Adipose tissue (tissue), 3 donors: ENCODE results near the gene CLDN17. TPM values are rescaled to one million over a fixed set of nuclear protein-coding genes. Genes with fewer than 3 reads are reported as not detected.

ENCODE experiments used
- H3K27ac ChIP-seq: one replicate; pipeline ENCODE4 v1.5.1; 2013; ENCODE audit warnings: low read depth, low read length
- WGBS, 3 donors: extraction: QIAGEN DNeasy Blood & Tissue Kit; methylation state at CpG; one replicate each; pipeline ENCODE4 v1.1.7; 2013; 5-methylcytosine and 5-hydroxymethylcytosine counted together
- polyA plus RNA-seq, 3 donors: library from polyadenylated mRNA; stranded (reverse); fragments of 200-250 nt; gene quantifications; one replicate each; pipeline ENCODE4 v1.2.3, GENCODE V29; 2013
- donor health status: healthy with polysubstance abuse.
- donor health status: Bipolar disorder and iron deficiency.
- donor health status: healthy.

CLDN17 gene
- polyA plus RNA-seq, 3 donors: not detected

GRCh38 chr21:30146558-30147282 is 19.9 kb downstream of the CLDN17 start:
- no peak overlapping the region for H3K27ac ChIP-seq
- 70 to 79% (median 70%) methylated on average over 16 of the region's 16 CpGs for WGBS, 3 donors

- H3K27ac ChIP-seq: no peak overlapping the region
- WGBS, 3 donors: 71 to 78% (median 75%) methylated on average over 6 of the region's 6 CpGs
Observed at GRCh38 chr21:30138483-30138882, 28.1 kb downstream of the CLDN17 start.

GRCh38 chr21:30129246-30129645 is 37.4 kb downstream of the CLDN17 start:
- WGBS, 3 donors: 87 to 94% (median 91%) methylated on average over 18 of the region's 18 CpGs
- H3K27ac ChIP-seq: no peak overlapping the region

- no peak overlapping the region for H3K27ac ChIP-seq
Observed at GRCh38 chr21:30126576-30126975, 40.0 kb downstream of the CLDN17 start.

GRCh38 chr21:30117631-30118030 is 49.0 kb downstream of the CLDN17 start:
- H3K27ac ChIP-seq: no peak overlapping the region
- 35 to 50% (median 38%) methylated on average over 2 of the region's 2 CpGs for WGBS, 3 donors

GRCh38 chr21:30116479-30116878 is 50.1 kb downstream of the CLDN17 start:
- 84 to 90% (median 88%) methylated on average over 3 of the region's 3 CpGs for WGBS, 3 donors
- H3K27ac ChIP-seq: no peak overlapping the region

Other genes starting within 250 kb of the CLDN17 start
- under 1 TPM; 0.01 to 0.16 (median 0.11) TPM for gene GRIK1, start 226.8 kb downstream of the CLDN17 start, polyA plus RNA-seq
- gene CLDN8, start 49.3 kb upstream of the CLDN17 start, polyA plus RNA-seq: under 1 TPM in 1 of 3 donors, not detected in 2; 0.12 TPM
- not detected for gene KRTAP24-1, start 116.1 kb upstream of the CLDN17 start, polyA plus RNA-seq
- not detected for gene KRTAP25-1, start 122.7 kb upstream of the CLDN17 start, polyA plus RNA-seq
- gene KRTAP26-1, start 153.5 kb upstream of the CLDN17 start, polyA plus RNA-seq: not detected
- gene KRTAP27-1, start 170.9 kb upstream of the CLDN17 start, polyA plus RNA-seq: not detected
- not detected for gene KRTAP23-1, start 181.8 kb upstream of the CLDN17 start, polyA plus RNA-seq
- gene KRTAP13-2, start 205.5 kb upstream of the CLDN17 start, polyA plus RNA-seq: not detected
- not detected for gene KRTAP13-1, start 229.2 kb upstream of the CLDN17 start, polyA plus RNA-seq